ENCODE data around the gene KYAT1. TPM values are rescaled to one million over a fixed set of nuclear protein-coding genes. Genes with fewer than 3 reads are reported as not detected.

Gene KYAT1
- total RNA-seq, 2 donors from 2014 or later = 5.1 to 5.5 TPM

- no peak for DNase-seq (ENCODE audit: low spot score)
- intact Hi-C loops (cut with DNase I) = no loop called here
Measured at GRCh38 chr9:128824911-128825310, 56.8 kb downstream of the KYAT1 start.

GRCh38 chr9:128823903-128824406, 57.8 kb downstream of the KYAT1 start:
- no peak for DNase-seq (ENCODE audit: low spot score)
- intact Hi-C loops (cut with DNase I) = no loop called here

GRCh38 chr9:128823362-128823902, 58.3 kb downstream of the KYAT1 start:
- intact Hi-C loops (cut with DNase I) = no loop called here
- no peak for DNase-seq (ENCODE audit: low spot score)

DNA sequence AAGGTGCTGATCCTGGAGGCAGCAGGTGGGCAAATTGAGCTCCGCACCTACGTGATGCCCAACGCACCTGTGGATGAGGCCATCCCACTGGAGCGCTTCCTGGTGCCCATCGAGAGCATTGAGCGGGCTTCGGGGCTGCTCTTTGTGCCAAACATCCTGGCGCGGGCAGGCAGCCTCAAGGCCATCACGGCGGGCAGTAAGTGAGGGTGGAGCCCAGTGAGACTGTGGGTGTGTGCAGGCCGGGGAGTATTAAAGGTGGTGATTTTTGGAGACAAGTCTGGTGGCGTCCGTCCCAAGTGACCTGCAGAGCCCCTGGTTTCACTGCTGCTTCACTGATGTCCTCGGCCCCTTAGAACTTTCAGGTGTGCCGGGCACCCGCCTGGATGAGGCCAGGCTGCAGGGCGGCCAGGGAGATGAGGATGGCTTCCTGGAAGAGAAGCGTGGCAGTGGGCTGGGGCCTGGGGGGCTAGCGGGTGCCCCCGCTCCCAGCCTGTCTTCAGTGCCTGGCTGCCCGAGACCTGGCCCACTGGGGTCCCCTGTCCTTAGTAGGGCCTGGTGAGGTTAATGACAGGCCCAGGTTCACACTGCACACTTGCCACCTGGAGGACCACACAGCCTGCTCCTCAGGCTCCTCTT, 59.2 kb downstream of the KYAT1 start:
- no peak for DNase-seq (ENCODE audit: low spot score)
- intact Hi-C loops (cut with DNase I) = no loop called here

DNA sequence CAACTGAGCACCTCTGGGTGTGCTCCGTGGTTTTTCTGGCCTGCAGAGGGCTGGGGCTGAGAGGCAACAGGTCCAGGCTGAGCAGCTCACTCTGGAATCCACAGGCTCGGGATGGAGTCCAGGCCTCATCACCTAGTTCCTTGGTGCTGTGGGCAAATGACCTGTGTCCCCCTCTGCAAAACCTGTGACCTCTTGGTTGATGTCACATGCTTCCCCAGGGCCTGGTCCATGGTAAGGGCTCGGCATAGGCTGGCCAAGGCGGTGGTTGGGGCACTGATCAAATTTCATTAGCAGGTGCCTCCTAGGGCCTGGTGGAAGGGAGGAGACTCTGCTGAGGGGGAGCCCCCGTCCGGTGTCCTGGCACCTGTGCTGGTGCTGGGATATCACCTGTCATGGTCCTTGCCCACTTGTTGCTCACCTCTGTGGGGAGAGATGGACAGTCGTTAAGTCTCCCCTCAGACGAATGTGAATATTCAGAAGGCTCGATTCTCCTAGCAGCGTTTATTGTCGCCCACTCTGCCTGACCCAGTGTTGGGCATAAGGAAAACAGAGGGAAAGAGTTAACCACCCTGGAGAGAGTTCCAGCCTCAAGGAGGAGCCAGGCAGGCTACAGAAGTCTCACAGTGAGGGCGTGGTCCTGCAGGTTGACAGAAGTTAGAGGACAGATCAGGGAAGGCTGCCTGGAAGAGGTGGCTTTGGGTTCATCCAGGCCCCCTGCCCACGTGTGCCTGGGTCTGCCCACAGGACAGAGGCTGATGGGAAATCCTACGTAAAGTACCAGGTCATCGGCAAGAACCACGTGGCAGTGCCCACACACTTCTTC, 60.0 kb downstream of the KYAT1 start:
- DNase-seq (ENCODE audit: low spot score) = no peak
- intact Hi-C loops (cut with DNase I) = no loop called here

DNA sequence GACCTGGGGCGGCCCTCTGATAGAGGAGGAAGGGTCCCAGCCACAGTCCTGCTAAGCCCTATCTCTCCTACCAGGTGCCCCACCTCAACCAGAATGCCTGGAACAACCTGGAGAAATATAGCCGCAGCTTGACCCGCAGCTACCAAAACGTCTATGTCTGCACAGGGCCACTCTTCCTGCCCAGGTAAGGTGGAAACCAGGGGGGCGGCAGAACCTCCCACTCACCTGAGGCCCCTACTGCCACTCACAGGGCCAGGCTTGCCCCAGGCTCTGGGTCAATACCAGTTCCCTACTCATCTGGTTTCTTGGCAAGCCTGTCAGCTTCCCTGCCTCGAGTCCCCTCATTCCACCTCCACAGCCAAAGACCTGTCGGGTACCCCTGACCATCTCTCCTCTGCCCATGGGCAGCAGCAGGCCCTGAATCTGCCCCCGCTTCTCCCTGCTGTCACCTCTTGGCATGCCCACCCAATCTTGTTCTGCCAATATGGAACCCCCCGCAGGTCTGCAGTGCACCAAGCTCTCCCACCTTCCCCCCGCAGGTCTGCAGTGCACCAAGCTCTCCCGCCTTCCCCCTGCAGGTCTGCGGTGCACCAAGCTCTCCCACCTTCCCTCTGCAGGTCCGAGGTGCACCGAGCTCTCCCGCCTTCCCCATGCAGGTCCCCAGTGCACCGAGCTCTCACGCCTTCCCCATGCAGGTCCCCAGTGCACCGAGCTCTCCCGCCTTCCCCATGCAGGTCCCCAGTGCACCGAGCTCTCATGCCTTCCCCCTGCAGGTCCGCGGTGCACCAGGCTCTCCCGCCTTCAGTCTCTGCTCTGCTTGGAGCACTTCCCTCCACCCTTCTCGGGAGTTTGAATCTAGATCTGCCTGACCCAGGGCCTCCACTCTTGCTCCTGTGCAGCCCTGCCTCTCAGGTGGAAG, 60.8 kb downstream of the KYAT1 start:
- intact Hi-C loops (cut with DNase I) = no loop called here
- DNase-seq (ENCODE audit: low spot score) = no peak

- intact Hi-C loops (cut with DNase I) = no loop called here
- DNase-seq (ENCODE audit: low spot score) = no peak
Measured at GRCh38 chr9:128819716-128820664, 61.8 kb downstream of the KYAT1 start.

- intact Hi-C loops (cut with DNase I) = no loop called here
- peak; percentile 87 for DNase-seq (ENCODE audit: low spot score)
Measured at GRCh38 chr9:128818839-128819715, 62.7 kb downstream of the KYAT1 start.

DNA sequence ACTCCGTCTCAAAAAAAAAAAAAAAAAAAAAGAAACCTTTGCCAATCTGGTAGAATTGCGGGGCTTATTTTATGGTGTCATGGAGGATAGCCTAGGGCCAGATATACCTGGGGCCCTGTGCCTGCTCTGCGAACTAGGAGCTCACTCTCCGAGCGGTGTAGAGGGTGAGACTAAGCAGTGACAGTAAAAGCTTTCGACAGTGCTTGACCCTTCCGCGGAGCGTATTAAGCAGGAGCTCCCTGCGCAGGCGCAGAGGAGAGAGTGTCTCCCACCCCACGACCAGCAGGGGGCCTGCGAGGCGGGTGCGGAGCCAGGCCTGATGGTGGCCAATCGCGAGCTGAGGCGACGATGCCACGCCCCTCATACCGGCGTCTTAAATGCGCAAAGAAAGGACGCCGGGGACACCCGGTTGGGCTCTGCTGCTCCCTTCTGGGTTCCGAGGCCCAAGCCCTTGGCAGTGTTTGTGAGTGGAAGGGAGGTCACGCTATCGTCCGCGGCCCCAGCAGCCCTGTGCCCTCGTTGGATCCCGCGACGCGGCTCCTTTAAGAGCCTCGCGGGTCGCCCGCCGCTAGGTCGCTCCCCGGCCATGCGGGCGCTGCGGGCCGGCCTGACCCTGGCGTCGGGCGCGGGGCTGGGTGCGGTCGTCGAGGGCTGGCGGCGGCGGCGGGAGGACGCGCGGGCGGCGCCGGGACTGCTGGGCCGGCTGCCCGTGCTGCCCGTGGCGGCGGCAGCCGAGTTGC, 63.5 kb downstream of the KYAT1 start, which contains the start of gene ENDOG:
TSS of gene ENDOG (plus strand) at position 402 of the 740 bp plus-strand sequence. CDS start at position 587, 185 bp downstream.
- intact Hi-C loops (cut with DNase I) = no loop called here
- peak; percentile 99 for DNase-seq (ENCODE audit: low spot score)

- intact Hi-C loops (cut with DNase I) = no loop called here
- no peak for DNase-seq (ENCODE audit: low spot score)
Measured at GRCh38 chr9:128810873-128811272, 70.9 kb downstream of the KYAT1 start.

DNA sequence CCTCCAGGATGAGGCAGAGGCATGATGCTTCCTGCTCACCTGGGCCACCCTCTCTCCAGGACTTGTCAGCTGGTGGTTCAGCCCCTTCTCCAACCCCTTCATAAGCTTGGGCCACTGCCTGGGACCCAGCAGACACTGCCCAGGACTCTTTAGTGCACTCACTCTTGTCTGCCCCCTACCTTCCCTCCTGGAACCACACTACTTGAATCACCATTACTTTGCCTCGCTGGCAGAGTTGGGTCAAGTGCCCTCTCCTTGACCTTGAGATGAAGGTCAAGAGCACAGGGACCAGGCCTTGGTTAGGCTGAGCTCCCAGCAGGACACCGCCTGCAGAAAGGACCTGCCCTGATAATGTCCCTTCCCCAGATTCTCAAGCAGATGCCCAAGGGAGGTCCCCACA, 71.9 kb downstream of the KYAT1 start:
- intact Hi-C loops (cut with DNase I) = no loop called here
- no peak for DNase-seq (ENCODE audit: low spot score)

- intact Hi-C loops (cut with DNase I) = no loop called here
Measured at GRCh38 chr9:128809036-128809599, 72.6 kb downstream of the KYAT1 start.

GRCh38 chr9:128808543-128808942, 73.2 kb downstream of the KYAT1 start:
- no peak for DNase-seq (ENCODE audit: low spot score)
- intact Hi-C loops (cut with DNase I) = no loop called here

More at GRCh38 chr9:128809036-128809599, 72.6 kb downstream of the KYAT1 start:
- DNase-seq (ENCODE audit: low spot score) = no peak

DNA sequence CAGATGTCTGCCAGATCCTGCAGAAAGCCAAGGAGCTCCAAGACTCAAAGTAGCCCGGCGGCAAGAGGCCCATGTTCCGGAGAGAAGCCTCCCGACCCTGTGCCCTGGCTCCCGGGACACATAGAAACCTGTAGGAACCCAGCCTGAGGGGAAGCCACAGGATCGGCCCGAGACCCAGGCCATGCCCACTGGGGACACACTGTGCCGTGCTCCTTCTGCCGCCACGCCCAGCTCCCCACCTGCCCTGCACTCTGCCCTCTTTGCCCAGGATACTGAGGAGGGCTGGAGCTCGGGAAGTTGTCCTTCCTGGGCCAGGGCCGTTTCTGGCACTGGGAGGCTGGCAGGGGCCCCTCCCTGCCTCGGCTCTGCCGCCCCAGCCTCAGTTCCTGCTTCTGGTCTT, 73.9 kb downstream of the KYAT1 start:
- intact Hi-C loops (cut with DNase I) = no loop called here
- DNase-seq (ENCODE audit: low spot score) = no peak

- intact Hi-C loops (cut with DNase I) = no loop called here
- DNase-seq (ENCODE audit: low spot score) = no peak
Measured at GRCh38 chr9:128805661-128806060, 76.1 kb downstream of the KYAT1 start.

DNA sequence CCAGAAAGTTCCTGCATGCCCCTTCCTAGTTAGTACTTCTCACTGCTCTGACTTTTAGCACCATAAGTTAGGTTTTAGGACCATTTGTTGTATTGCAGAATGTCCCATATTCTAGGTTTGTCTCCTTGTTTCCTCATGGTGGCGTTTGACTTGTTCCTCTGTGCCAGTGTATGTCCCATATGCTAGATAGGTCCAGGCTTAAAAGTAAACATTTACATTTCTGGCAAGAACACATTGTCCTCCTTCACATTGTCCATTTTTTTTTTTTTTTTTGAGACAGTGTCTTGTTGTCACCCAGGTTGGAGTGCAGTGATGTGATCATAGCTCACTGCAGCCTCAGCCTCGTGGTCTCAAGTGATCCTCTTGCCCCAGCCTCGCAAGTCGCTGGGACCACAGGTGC, 79.3 kb downstream of the KYAT1 start:
- intact Hi-C loops (cut with DNase I) = no loop called here
- no peak for DNase-seq (ENCODE audit: low spot score)

All from posterior vena cava (tissue), 2 donors.